Suprapubic skin (tissue), 3 donors: ENCODE data around the gene PTGES.

Source experiments
- CTCF ChIP-seq, 2 donors: fragments of 200-600 bp in 1 of 2; fragments of 450-650 bp in 1 of 2; sonication (generic) in 1 of 2; IDR thresholded peaks; one replicate each; pipeline ENCODE4 v1.5.1; 2016 to 2019; ENCODE audit warnings: antibody characterized with exemption in 2 of 2, mild to moderate bottlenecking in 1 of 2, moderate library complexity in 1 of 2
- POLR2AphosphoS5 ChIP-seq, 3 donors: sonication (generic); formaldehyde crosslinking; IDR thresholded peaks; one replicate each; pipeline ENCODE4 v1.6.1; 2017; ENCODE audit warnings: antibody characterized with exemption in 3 of 3

DNA sequence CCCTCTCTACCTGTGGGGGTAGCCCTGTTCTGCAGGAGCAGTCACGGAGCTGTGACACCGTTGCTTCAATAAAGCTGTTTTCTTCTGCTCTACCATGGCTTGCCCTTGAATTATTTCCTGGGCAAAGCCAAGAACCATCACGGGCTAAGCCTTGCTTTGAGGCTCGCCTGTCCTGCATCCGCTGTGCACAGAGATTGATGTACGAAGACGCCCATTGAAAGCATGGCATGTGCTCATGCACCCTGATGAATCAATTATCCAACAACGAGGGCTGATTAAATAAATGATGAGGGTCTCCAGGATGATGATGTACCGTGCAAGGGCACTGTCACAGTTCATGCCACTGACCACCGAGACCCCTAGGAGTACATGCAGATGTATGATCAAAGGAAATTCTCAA is 20.7 kb downstream of the PTGES start:
- no peak for TF ChIP-seq CTCF (IDR thresholded peaks at IDR 0.05)
- TF ChIP-seq POLR2AphosphoS5 (IDR thresholded peaks at IDR 0.05) = no peak
